Neuronal stem cell (in vitro differentiated cells): ENCODE measurements around the gene SGK1.

Source experiments
- DNase-seq: peaks from one replicate; pipeline ENCODE4 v3.0.0-alpha.2; 2013; ENCODE audit warnings: low spot score
- H2AFZ ChIP-seq: one replicate; pipeline ENCODE4 v1.6.1; 2013; ENCODE audit warnings: mild to moderate bottlenecking, low read length, inconsistent platforms
- H2AK5ac ChIP-seq: 2 replicates; pipeline ENCODE4 v1.6.1; 2013; ENCODE audit warnings: low read depth, mild to moderate bottlenecking, inconsistent platforms, low read length, moderate library complexity, mixed read lengths
- H2BK120ac ChIP-seq: 2 replicates; pipeline ENCODE4 v1.6.1; 2013; ENCODE audit warnings: low read depth, mild to moderate bottlenecking, inconsistent platforms, low read length, moderate library complexity, mixed read lengths
- H2BK12ac ChIP-seq: one replicate; pipeline ENCODE4 v1.6.1; 2013; ENCODE audit warnings: low read length, inconsistent platforms
- H2BK15ac ChIP-seq: 2 replicates; pipeline ENCODE4 v1.6.1; 2013; ENCODE audit warnings: mild to moderate bottlenecking, low read length, inconsistent platforms, mixed read lengths
- H2BK5ac ChIP-seq: one replicate; pipeline ENCODE4 v1.6.1; 2013; ENCODE audit warnings: inconsistent platforms, mild to moderate bottlenecking, low read length, moderate library complexity
- H3K14ac ChIP-seq: one replicate; pipeline ENCODE4 v1.6.1; 2013; ENCODE audit warnings: low read length, inconsistent platforms
- H3K18ac ChIP-seq: 2 replicates; pipeline ENCODE4 v1.6.1; 2013; ENCODE audit warnings: low read length, inconsistent platforms
- H3K23ac ChIP-seq: 2 replicates; pipeline ENCODE4 v1.6.1; 2013; ENCODE audit warnings: low read depth, mild to moderate bottlenecking, mixed read lengths, low read length, inconsistent platforms; ENCODE audit not compliant: poor library complexity
- H3K27ac ChIP-seq: replicated peaks from 3 replicates; pipeline ENCODE4 v1.5.1; 2013; ENCODE audit warnings: low read length, inconsistent platforms
- H3K27me3 ChIP-seq, 3 experiments: 2 replicates each; pipeline ENCODE4 v1.6.1; 2013; ENCODE audit warnings: low read length in 3 of 3, mild to moderate bottlenecking in 2 of 3, inconsistent platforms in 1 of 3, low read depth in 1 of 3, mixed read lengths in 1 of 3, moderate library complexity in 1 of 3; ENCODE audit not compliant: control insufficient read depth in 3 of 3, insufficient read depth in 3 of 3
- H3K36me3 ChIP-seq, 2 donors: replicated peaks in 1 of 2; 2 replicates each; pipeline ENCODE4 v1.6.1; 2013; ENCODE audit warnings: low read length in 2 of 2; ENCODE audit not compliant: control insufficient read depth in 2 of 2, insufficient read depth in 2 of 2
- H3K4ac ChIP-seq: 2 replicates; pipeline ENCODE4 v1.6.1; 2013; ENCODE audit warnings: inconsistent platforms, mild to moderate bottlenecking, low read length, moderate library complexity
- H3K4me1 ChIP-seq, 2 donors: 1 replicate in 1 of 2; 2 replicates in 1 of 2; pipeline ENCODE4 v1.6.1; 2013; ENCODE audit warnings: low read length in 2 of 2, low read depth in 1 of 2; ENCODE audit not compliant: control insufficient read depth in 2 of 2, insufficient read depth in 1 of 2
- H3K4me2 ChIP-seq: one replicate; pipeline ENCODE4 v1.6.1; 2013; ENCODE audit warnings: mild to moderate bottlenecking, low read length, inconsistent platforms; ENCODE audit not compliant: insufficient read depth, poor library complexity, severe bottlenecking
- H3K4me3 ChIP-seq, 2 donors: 2 replicates each; pipeline ENCODE4 v1.5.1; 2013; ENCODE audit warnings: low read length in 2 of 2, mild to moderate bottlenecking in 2 of 2, inconsistent platforms in 1 of 2, moderate library complexity in 1 of 2
- H3K79me1 ChIP-seq: one replicate; pipeline ENCODE4 v1.6.1; 2013; ENCODE audit warnings: low read depth, mild to moderate bottlenecking, inconsistent platforms, low read length, moderate library complexity
- H3K9ac ChIP-seq: one replicate; pipeline ENCODE4 v1.6.1; 2013; ENCODE audit warnings: mild to moderate bottlenecking, low read depth, low read length, inconsistent platforms; ENCODE audit not compliant: poor library complexity
- H3K9me3 ChIP-seq, 2 donors: replicated peaks in 1 of 2; 2 replicates each; pipeline versions ENCODE3 to v1.6.1; 2013; ENCODE audit warnings: low read length in 2 of 2, mild to moderate bottlenecking in 2 of 2, inconsistent platforms in 1 of 2, low read depth in 1 of 2, mixed read lengths in 1 of 2, moderate library complexity in 1 of 2; ENCODE audit not compliant: control insufficient read depth in 2 of 2, insufficient read depth in 1 of 2
- H4K8ac ChIP-seq: one replicate; pipeline ENCODE4 v1.6.1; 2013; ENCODE audit warnings: low read depth, mild to moderate bottlenecking, inconsistent platforms, low read length, moderate library complexity
- H4K91ac ChIP-seq: one replicate; pipeline ENCODE4 v1.6.1; 2013; ENCODE audit warnings: low read length, low read depth, mild to moderate bottlenecking, inconsistent platforms; ENCODE audit not compliant: poor library complexity
- WGBS, 2 donors: extraction: QIAGEN DNeasy Blood & Tissue Kit; methylation state at CpG; one replicate each; pipeline ENCODE4 v1.1.7; 2013; ENCODE audit warnings: missing lambda C conversion rate in 2 of 2, mixed read lengths in 1 of 2; ENCODE audit not compliant: insufficient read length in 2 of 2, insufficient replicate concordance in 1 of 2; ENCODE audit errors: extremely low coverage in 2 of 2; 5-methylcytosine and 5-hydroxymethylcytosine counted together

SGK1 gene

DNA sequence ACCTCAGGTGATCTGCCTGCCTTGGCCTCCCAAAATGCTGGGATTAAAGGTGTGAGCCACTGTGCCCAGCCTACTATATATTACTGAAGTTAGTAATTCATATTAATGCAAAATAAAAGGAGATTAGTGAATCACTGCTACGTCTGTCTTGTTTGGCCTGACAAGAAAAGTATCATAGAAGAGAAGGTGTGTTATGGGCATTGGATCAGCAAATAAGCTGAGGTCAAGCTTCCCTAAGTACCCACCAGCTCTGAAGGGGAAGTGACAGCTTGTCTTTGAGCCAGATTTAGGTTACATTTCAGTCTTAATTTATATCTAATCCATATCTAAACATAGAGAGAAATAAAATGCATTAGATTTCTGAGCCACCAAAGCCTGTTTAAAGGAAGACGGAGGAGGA lies 7.1 kb downstream of the SGK1 start:
- H3K4me3 ChIP-seq = no peak overlapping the region
- no peak overlapping the region for H3K14ac ChIP-seq
- no CpG with 5 or more reads among the region's 2 CpGs for WGBS, 2 donors
- H3K4ac ChIP-seq = no peak overlapping the region
- no peak overlapping the region for H4K91ac ChIP-seq
- H3K9ac ChIP-seq = no peak overlapping the region
- H2AK5ac ChIP-seq = no peak overlapping the region
- H3K4me2 ChIP-seq = no peak overlapping the region
- no peak overlapping the region for H3K27ac ChIP-seq
- no peak overlapping the region for H2AFZ ChIP-seq
- no peak overlapping the region for H4K8ac ChIP-seq
- H3K4me1 ChIP-seq = no peaks in the 10 kb centered on the region
- no peak overlapping the region for H2BK12ac ChIP-seq
- no peak overlapping the region for H3K23ac ChIP-seq
- no peaks in the 10 kb centered on the region for H3K79me1 ChIP-seq
- no peak overlapping the region for H2BK5ac ChIP-seq
- no peak overlapping the region for H3K18ac ChIP-seq
- H2BK15ac ChIP-seq = no peak overlapping the region
- H3K9me3 ChIP-seq = no peaks in the 10 kb centered on the region
- peaks cover 0 to 9% (median 0%) of the 10 kb centered on the region in 3 experiments for H3K27me3 ChIP-seq
- no peak overlapping the region for H2BK120ac ChIP-seq
- no peaks in the 10 kb centered on the region for H3K36me3 ChIP-seq
- DNase-seq = no peak

DNA sequence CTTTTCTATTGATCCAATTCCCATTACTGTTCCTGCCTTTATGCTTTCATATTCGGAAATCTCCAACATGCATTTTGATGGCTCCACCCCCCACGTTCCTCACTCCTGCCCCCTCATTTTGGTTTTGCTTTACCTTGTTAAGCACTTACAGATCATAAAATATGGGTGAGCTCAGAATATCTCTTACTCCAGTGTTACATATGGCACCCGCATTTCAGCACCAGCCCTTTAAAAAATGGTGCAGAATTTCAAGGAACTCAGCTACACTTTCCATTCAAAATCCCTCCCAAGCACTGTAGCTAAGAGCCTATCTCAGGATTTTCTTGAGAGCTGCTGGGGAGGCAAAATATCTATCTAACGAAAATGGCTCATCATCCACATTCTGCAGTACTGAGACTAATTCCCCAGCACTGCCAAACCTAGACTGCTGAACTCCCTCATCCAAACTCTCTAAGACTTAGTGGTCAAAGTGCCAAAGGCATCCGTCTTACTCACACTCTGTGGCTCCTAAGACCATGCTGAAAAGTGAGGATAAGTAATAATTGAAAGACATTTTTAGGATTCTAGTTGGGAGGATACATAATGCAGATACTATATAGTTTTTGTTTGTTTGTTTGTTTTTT lies 7.8 kb downstream of the SGK1 start:
- no CpG with 5 or more reads among the region's 5 CpGs for WGBS, 2 donors
- Histone ChIP-seq H3K27me3 (peaks cover 0 to 2% (median 0%) of the 10 kb centered on the region in 3 experiments), H3K4ac (no peak overlapping the region), H3K27ac (no peak overlapping the region), H2BK15ac (no peak overlapping the region), H3K23ac (no peak overlapping the region), H3K9me3 (no peaks in the 10 kb centered on the region), H3K4me3 (no peak overlapping the region), H3K14ac (no peak overlapping the region), H3K4me2 (no peak overlapping the region), H4K91ac (no peak overlapping the region), H3K36me3 (no peaks in the 10 kb centered on the region), H2BK5ac (no peak overlapping the region), H3K18ac (no peak overlapping the region), H3K9ac (no peak overlapping the region), H2AK5ac (no peak overlapping the region), H3K79me1 (no peaks in the 10 kb centered on the region), H3K4me1 (no peaks in the 10 kb centered on the region), H2BK120ac (no peak overlapping the region), H2AFZ (no peak overlapping the region), H2BK12ac (no peak overlapping the region), H4K8ac (no peak overlapping the region)
- no peak for DNase-seq

DNA sequence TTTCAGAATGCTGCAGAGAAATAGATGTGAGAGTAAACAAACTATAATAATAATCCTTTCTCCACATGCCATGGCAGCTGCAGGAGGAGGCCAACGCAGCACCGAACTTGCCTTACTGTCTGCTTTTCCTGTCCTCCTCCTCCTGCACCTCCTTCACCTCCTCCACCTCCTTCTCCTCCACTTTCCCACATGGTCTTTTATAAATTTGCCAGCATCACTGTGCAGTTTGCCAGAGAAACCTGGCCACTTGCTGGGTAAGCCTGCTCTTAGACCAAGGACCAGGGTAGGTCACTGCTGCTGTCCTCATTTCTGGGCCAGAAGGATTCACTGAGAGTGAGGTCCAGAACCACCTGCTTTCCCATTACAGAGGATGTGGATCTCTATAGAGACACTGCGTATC lies 8.7 kb downstream of the SGK1 start:
- Histone ChIP-seq H2AK5ac (no peak overlapping the region), H2BK12ac (no peak overlapping the region), H2BK5ac (no peak overlapping the region), H3K27me3 (no peaks in the 10 kb centered on the region), H3K79me1 (no peaks in the 10 kb centered on the region), H3K27ac (no peak overlapping the region), H3K23ac (no peak overlapping the region), H3K18ac (no peak overlapping the region), H3K4me1 (no peaks in the 10 kb centered on the region), H3K4me3 (no peak overlapping the region), H4K8ac (no peak overlapping the region), H2BK120ac (no peak overlapping the region), H3K9ac (no peak overlapping the region), H3K4me2 (no peak overlapping the region), H2BK15ac (no peak overlapping the region), H3K9me3 (no peaks in the 10 kb centered on the region), H3K14ac (no peak overlapping the region), H4K91ac (no peak overlapping the region), H3K4ac (no peak overlapping the region), H2AFZ (no peak overlapping the region), H3K36me3 (no peaks in the 10 kb centered on the region)
- WGBS, 2 donors = no CpG with 5 or more reads among the region's 3 CpGs
- no peak for DNase-seq

DNA sequence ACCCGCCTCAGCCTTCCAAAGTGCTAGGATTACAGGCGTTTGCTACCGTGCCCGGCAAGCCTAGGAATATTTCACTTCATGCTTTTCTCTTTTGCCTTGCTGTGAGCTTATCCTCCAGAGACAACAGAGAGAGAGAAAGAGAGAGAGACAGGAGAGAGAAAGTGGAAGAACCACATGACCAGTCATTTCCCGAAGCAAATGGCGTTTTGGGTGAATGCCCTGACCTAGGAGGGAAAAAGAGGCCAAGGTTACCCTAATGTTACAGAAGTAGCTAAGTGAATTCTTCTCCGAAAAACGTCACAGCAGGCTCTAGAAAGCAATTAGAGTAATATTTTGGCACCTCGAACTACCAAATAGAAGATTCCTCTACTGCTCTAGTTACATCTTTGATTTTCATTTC lies 9.1 kb downstream of the SGK1 start:
- H4K91ac ChIP-seq = no peak overlapping the region
- no peak overlapping the region for H3K23ac ChIP-seq
- H3K36me3 ChIP-seq = no peaks in the 10 kb centered on the region
- no CpG with 5 or more reads among the region's 9 CpGs for WGBS, 2 donors
- no peak overlapping the region for H3K9ac ChIP-seq
- no peaks in the 10 kb centered on the region for H3K9me3 ChIP-seq
- H3K27ac ChIP-seq = no peak overlapping the region
- H3K14ac ChIP-seq = no peak overlapping the region
- no peak overlapping the region for H2BK120ac ChIP-seq
- H2BK5ac ChIP-seq = no peak overlapping the region
- H3K4me3 ChIP-seq = no peak overlapping the region
- H2BK12ac ChIP-seq = no peak overlapping the region
- no peak overlapping the region for H3K18ac ChIP-seq
- no peak overlapping the region for H4K8ac ChIP-seq
- no peak for DNase-seq
- no peaks in the 10 kb centered on the region for H3K27me3 ChIP-seq
- no peak overlapping the region for H2AFZ ChIP-seq
- no peak overlapping the region for H3K4ac ChIP-seq
- no peak overlapping the region for H2BK15ac ChIP-seq
- H3K4me2 ChIP-seq = no peak overlapping the region
- no peaks in the 10 kb centered on the region for H3K79me1 ChIP-seq
- H2AK5ac ChIP-seq = no peak overlapping the region
- H3K4me1 ChIP-seq = no peaks in the 10 kb centered on the region
